Esophagus muscularis mucosa (tissue), 4 donors: ENCODE measurements around the gene APOL2. TPM values are rescaled to one million over a fixed set of nuclear protein-coding genes. Genes with fewer than 3 reads are reported as not detected.

Experiments used
- DNase-seq: peaks from one replicate; pipeline ENCODE4 v3.0.0-alpha.2; 2017; ENCODE audit errors: extremely low spot score
- H3K27ac ChIP-seq, 4 donors: fragments of 200-600 bp; sonication (generic); replicated peaks in 1 of 4; 1 replicate in 3 of 4; 2 replicates in 1 of 4; pipeline ENCODE4 v1.5.1; 2016 to 2019; ENCODE audit warnings: mild to moderate bottlenecking in 1 of 4
- H3K27me3 ChIP-seq, 4 donors: fragments of 200-600 bp; sonication (generic); one replicate each; pipeline versions ENCODE4 v1.5.1 to v1.6.0; 2016 to 2019
- H3K36me3 ChIP-seq, 4 donors: fragments of 200-600 bp; sonication (generic); one replicate each; pipeline ENCODE4 v1.5.1; 2016 to 2019
- H3K4me1 ChIP-seq, 4 donors: fragments of 200-600 bp; sonication (generic); one replicate each; pipeline ENCODE4 v1.5.1; 2016 to 2019
- H3K4me3 ChIP-seq, 4 donors: fragments of 200-600 bp; sonication (generic); 1 replicate in 2 of 4; 2 replicates in 2 of 4; pipeline ENCODE4 v1.5.1; 2016 to 2019; ENCODE audit warnings: mild to moderate bottlenecking in 4 of 4, moderate library complexity in 1 of 4
- H3K9me3 ChIP-seq, 4 donors: fragments of 200-600 bp; sonication (generic); 1 replicate in 3 of 4; 2 replicates in 1 of 4; pipeline ENCODE4 v1.5.1; 2016 to 2019
- EP300 ChIP-seq: sonication (generic); formaldehyde crosslinking; IDR thresholded peaks from one replicate; pipeline ENCODE4 v1.6.1; 2017; ENCODE audit warnings: antibody characterized with exemption
- POLR2A ChIP-seq: fragments of 450-650 bp; IDR thresholded peaks from one replicate; pipeline ENCODE4 v1.6.1; 2017; ENCODE audit warnings: antibody characterized with exemption, moderate library complexity, mild to moderate bottlenecking, low read depth
- POLR2AphosphoS5 ChIP-seq, 2 donors: sonication (generic); formaldehyde crosslinking; IDR thresholded peaks; one replicate each; pipeline ENCODE4 v1.6.1; 2017; ENCODE audit warnings: antibody characterized with exemption in 2 of 2
- WGBS: methylation state at CpG from one replicate; pipeline ENCODE4 v1.1.5; 2018; 5-methylcytosine and 5-hydroxymethylcytosine counted together
- intact Hi-C: fragments of 100-400 bp; cut with DNase I; formaldehyde crosslinking; loops from one replicate; pipeline ENCODE4 v1.15.1; 2023
- small RNA-seq, 3 donors: library from RNA; depleted of rRNA; stranded (forward); fragments of <200 nt; gene quantifications; one replicate each; pipeline ENCODE3, GENCODE V24; 2016
- total RNA-seq, 4 donors: library from RNA; depleted of rRNA; stranded (reverse); fragments of >200 nt; gene quantifications; one replicate each; pipeline versions ENCODE4 v1.1.0 to v1.2.1, GENCODE V29; 2016
- TF ChIP-seq, protein P1 (sequence below), 3 experiments: fragments of 200-600 bp in 2 of 3; fragments of 450-650 bp in 1 of 3; sonication (generic) in 2 of 3; IDR thresholded peaks; one replicate each; pipeline ENCODE4 v1.5.1; 2017 to 2019; ENCODE audit warnings: antibody characterized with exemption in 3 of 3, mild to moderate bottlenecking in 2 of 3, moderate library complexity in 1 of 3

The APOL2 gene
- total RNA-seq, 4 donors from 2014 or later, result 22.0 to 41.9 (median 34.4) TPM

DNA sequence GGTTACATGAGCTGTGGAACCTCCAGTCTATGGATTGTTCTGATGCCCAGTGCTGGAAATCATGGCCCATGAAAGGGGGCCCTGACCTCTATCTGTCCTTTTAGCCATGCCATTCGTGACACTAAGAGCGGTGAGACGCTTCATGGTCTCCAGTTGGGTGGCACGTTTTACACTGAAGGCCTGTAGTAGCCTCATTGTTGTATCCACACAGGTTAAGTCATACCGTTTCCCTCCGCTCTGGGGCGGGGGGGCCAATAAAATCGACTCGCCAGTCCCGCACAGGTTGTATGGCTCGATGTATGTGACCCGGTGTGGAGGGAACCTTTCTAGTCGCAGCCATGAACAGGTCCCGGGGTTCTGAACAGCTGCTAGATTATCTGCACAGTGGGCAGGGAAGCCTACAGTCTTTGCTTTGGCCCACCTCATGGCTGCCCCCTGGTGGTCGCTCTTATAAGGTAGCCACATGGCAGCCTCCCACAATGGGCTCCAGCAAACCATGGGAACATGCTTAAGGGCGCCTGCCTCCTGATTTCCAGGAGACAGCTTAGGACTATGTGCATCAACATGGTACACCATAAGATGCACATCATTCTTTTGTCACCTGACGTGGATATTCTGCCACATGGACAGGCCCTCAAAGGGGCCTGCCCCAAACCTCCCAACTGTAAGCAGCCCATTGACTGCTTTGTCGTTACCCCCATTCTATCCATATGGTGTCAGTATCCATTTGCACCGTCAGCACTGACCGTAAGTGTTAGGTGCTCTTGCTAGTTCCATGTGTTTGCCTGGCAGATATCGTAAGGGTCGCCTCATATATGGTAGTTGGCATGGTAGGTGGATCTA, 59.1 kb downstream of the APOL2 start:
- H3K4me3 ChIP-seq, result no peak overlapping the region
- 55% methylated on average over 18 of the region's 22 CpGs for WGBS
- no peaks in the 10 kb centered on the region for H3K36me3 ChIP-seq
- no peaks in the 10 kb centered on the region for H3K9me3 ChIP-seq
- intact Hi-C loops, result no loop called here
- TF ChIP-seq, protein P1, sequence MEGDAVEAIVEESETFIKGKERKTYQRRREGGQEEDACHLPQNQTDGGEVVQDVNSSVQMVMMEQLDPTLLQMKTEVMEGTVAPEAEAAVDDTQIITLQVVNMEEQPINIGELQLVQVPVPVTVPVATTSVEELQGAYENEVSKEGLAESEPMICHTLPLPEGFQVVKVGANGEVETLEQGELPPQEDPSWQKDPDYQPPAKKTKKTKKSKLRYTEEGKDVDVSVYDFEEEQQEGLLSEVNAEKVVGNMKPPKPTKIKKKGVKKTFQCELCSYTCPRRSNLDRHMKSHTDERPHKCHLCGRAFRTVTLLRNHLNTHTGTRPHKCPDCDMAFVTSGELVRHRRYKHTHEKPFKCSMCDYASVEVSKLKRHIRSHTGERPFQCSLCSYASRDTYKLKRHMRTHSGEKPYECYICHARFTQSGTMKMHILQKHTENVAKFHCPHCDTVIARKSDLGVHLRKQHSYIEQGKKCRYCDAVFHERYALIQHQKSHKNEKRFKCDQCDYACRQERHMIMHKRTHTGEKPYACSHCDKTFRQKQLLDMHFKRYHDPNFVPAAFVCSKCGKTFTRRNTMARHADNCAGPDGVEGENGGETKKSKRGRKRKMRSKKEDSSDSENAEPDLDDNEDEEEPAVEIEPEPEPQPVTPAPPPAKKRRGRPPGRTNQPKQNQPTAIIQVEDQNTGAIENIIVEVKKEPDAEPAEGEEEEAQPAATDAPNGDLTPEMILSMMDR (IDR thresholded peaks at IDR 0.05), result peak; percentile 76 to 93 (median 88)
- no peak for TF ChIP-seq POLR2A
- TF ChIP-seq EP300, result no peak
- peak in 1 of 2 donors; percentile 55 for TF ChIP-seq POLR2AphosphoS5 (IDR thresholded peaks at IDR 0.05)
- no peak overlapping the region for H3K27ac ChIP-seq
- H3K4me1 ChIP-seq, result peaks cover 0 to 14% (median 7%) of the 10 kb centered on the region in 4 donors
- DNase-seq, result peak; percentile 96
- no peaks in the 10 kb centered on the region for H3K27me3 ChIP-seq

GRCh38 chr22:36177160-36177559, 62.2 kb downstream of the APOL2 start:
- Histone ChIP-seq H3K4me1 (peaks cover 0 to 4% (median 2%) of the 10 kb centered on the region in 4 donors), H3K4me3 (no peak overlapping the region), H3K9me3 (no peaks in the 10 kb centered on the region), H3K27ac (no peak overlapping the region), H3K27me3 (no peaks in the 10 kb centered on the region), H3K36me3 (no peaks in the 10 kb centered on the region)
- DNase-seq, result no peak
- intact Hi-C loops, result no loop called here
- TF ChIP-seq, protein P1 (IDR thresholded peaks at IDR 0.05), result no peak
- TF ChIP-seq POLR2A (no peak), POLR2AphosphoS5 (IDR thresholded peaks at IDR 0.05) (no peak), EP300 (no peak)
- 79% methylated on average over 3 of the region's 3 CpGs for WGBS

Small RNA genes lying within 50 kb of the gene (small RNA-seq; reads per million reads assigned to genes)
- gene MIR6819, result 0 to 0.08 (median 0) reads per million in 3 donors

Other genes with a start within 250 kb of the APOL2 start
- 100 to 1,000 TPM; 113 to 179 (median 155) TPM for gene RBFOX2, start 210.7 kb downstream of the APOL2 start, total RNA-seq
- gene APOL3, start 78.8 kb downstream of the APOL2 start, total RNA-seq, result 10 to 100 TPM; 36.5 to 76.3 (median 52.8) TPM
- gene APOL4, start 37.7 kb downstream of the APOL2 start, total RNA-seq, result 10 to 100 TPM in 1 of 4 donors, 1 to 10 TPM in 2, under 1 TPM in 1; 0.19 to 24.7 (median 1.6) TPM
- gene APOL1, start 13.6 kb upstream of the APOL2 start, total RNA-seq, result 10 to 100 TPM; 19.0 to 48.8 (median 28.0) TPM
- 100 to 1,000 TPM; 241 to 387 (median 358) TPM for gene MYH9, start 148.4 kb upstream of the APOL2 start, total RNA-seq
- gene TXN2, start 242.1 kb upstream of the APOL2 start, total RNA-seq, result 10 to 100 TPM; 34.9 to 56.5 (median 47.2) TPM